ENCODE results near the gene RNU1-1.
"Not testable (repeated sequence)": the region's sequence is repeated elsewhere in the genome, so short reads cannot be mapped to it uniquely, and the experiment has no call there.

RNU1-1 gene

GRCh38 chr1:16514107-16515055 lies at the start of gene RNU1-1:
RNU1-1 (minus strand) TSS chr1:16514285.
- DNase-seq, result peak; percentile 81

GRCh38 chr1:16561035-16561434 lies 47.0 kb upstream of the RNU1-1 start:
- DNase-seq, result not testable (repeated sequence)

- not testable (repeated sequence) for DNase-seq
These were observed 46.4 kb upstream of the RNU1-1 start for GRCh38 chr1:16560498-16560897.

- not testable (repeated sequence) for DNase-seq
These were observed 45.6 kb upstream of the RNU1-1 start for GRCh38 chr1:16559688-16560087.

- DNase-seq, result not testable (repeated sequence)
These were observed 42.9 kb upstream of the RNU1-1 start for GRCh38 chr1:16557034-16557433.

- DNase-seq, result not testable (repeated sequence)
These were observed 39.2 kb upstream of the RNU1-1 start for GRCh38 chr1:16553244-16553643.

- not testable (repeated sequence) for DNase-seq
These were observed 36.3 kb upstream of the RNU1-1 start for GRCh38 chr1:16550212-16550918.

- DNase-seq, result not testable (repeated sequence)
These were observed 35.5 kb upstream of the RNU1-1 start for GRCh38 chr1:16549545-16549944.

GRCh38 chr1:16547502-16548241 lies 33.6 kb upstream of the RNU1-1 start:
- DNase-seq, result not testable (repeated sequence)

GRCh38 chr1:16545682-16546095 lies 31.6 kb upstream of the RNU1-1 start:
- peak; percentile 17 for DNase-seq

GRCh38 chr1:16540421-16540893 lies 26.4 kb upstream of the RNU1-1 start:
- not testable (repeated sequence) for DNase-seq

- DNase-seq, result not testable (repeated sequence)
These were observed 23.4 kb upstream of the RNU1-1 start for GRCh38 chr1:16537528-16537927.

GRCh38 chr1:16536796-16537195 lies 22.7 kb upstream of the RNU1-1 start:
- not testable (repeated sequence) for DNase-seq

- DNase-seq, result not testable (repeated sequence)
These were observed 21.8 kb upstream of the RNU1-1 start for GRCh38 chr1:16535898-16536297.

GRCh38 chr1:16535487-16535886 lies 21.4 kb upstream of the RNU1-1 start:
- DNase-seq, result not testable (repeated sequence)

GRCh38 chr1:16534829-16535456 lies 20.9 kb upstream of the RNU1-1 start:
- not testable (repeated sequence) for DNase-seq

- DNase-seq, result not testable (repeated sequence)
These were observed 20.2 kb upstream of the RNU1-1 start for GRCh38 chr1:16534239-16534828.

- DNase-seq, result not testable (repeated sequence)
These were observed 18.3 kb upstream of the RNU1-1 start for GRCh38 chr1:16532235-16532991.

- not testable (repeated sequence) for DNase-seq
These were observed 14.3 kb upstream of the RNU1-1 start for GRCh38 chr1:16528338-16528737.

- DNase-seq, result not testable (repeated sequence)
These were observed 11.7 kb upstream of the RNU1-1 start for GRCh38 chr1:16525769-16526168.

- not testable (repeated sequence) for DNase-seq
These were observed 7.6 kb upstream of the RNU1-1 start for GRCh38 chr1:16521679-16522078.

All from DMS153 (cell line).